GM18499 (cell line): ENCODE results near the gene CELA2B.
"Not testable (repeated sequence)": the region's sequence is repeated elsewhere in the genome, so short reads cannot be mapped to it uniquely, and the experiment has no call there.

Experiments
- ATAC-seq: cut with Tn5 transposase; IDR thresholded peaks from one replicate; pipeline ENCODE4 v1.9.1; 2021; ENCODE audit warnings: moderate number of reproducible peaks; ENCODE audit not compliant: insufficient read depth, unreplicated experiment

The CELA2B gene

DNA sequence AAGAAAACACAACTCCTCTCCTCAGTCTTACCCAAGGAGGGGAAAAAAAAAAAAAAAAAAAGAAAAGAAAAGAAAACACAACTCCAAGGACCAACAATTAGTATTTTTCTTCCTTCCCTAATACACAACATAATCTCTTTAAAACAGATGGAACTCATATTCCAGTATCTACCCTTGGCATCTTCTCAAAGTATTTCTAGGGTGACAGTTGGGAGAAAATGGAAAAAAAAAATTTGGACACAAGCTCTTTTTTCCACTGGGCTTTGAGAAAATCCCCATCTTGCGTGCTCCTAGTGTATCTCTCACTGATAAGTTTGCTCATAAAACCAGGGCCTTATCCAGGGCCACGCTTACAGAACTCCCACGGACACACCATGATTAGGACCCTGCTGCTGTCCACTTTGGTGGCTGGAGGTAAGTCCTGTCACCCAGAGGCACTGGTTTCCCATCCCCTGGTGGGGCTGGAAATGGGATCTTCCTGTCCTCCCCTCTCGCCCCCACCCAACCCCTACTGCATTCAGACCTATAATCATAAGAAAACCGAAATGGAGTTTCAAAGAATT, at the start of gene CELA2B:
TSS of gene CELA2B (plus strand) at position 353 of the 563 bp plus-strand sequence. CDS start at position 375, 22 bp downstream.
- ATAC-seq: no peak

DNA sequence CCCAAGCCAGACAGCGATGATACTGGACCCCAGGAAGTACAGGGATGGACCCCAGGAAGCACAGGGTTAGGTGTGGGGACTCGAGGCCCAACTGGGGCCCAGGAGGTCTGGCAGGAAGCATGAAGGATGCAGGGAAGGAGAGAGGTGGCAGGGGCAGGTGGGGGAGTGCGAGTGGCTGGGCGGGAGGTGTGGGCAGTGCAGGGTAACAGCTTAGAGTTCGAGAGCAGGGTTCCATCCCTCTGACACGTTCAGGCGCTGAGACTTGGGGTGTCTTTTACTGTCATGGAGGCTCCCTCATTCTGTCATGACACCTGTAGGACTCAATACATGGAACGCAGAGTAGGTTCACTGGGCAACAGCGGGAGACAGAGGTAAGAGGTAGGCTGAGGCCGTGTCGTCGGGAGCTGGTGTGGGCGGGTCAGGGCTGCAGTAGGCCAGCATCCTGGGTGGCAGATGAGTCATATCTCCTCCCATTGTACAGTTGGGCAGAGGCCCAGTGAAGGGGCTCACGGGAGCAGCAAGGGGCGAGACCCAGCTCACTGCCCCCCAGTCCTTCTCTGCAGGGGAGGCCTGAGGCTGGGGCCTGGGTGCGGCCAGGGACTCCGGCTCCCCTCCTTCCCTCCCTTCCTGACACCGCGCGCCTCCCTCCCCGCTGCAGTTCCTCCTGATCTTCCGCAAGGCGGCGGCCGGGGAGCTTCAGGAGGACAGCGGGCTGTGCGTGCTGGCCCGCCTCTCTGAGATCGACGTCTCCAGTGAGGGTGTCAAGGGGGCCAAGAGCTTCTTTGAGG, 49.2 kb upstream of the CELA2B start:
- ATAC-seq: no peak

DNA sequence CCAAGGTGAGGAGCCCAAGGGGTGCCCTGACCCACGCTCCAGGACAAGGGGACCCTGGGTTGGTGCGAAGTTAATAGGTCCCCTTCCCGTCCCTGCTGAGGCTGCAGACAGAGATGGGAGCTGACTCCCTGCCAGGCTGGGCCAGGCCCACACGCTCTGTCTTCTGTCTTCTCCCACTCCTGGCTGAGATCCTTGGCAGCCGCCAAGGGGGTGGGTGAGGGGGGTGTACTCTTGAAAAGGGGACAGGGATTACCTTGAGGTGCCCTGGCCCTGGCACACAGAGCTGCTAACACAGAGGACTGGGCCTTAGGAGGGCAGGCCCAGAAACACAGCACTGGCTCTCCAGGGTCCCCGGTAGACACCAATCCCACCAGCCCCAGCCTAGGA, 48.6 kb upstream of the CELA2B start:
- no peak for ATAC-seq

DNA sequence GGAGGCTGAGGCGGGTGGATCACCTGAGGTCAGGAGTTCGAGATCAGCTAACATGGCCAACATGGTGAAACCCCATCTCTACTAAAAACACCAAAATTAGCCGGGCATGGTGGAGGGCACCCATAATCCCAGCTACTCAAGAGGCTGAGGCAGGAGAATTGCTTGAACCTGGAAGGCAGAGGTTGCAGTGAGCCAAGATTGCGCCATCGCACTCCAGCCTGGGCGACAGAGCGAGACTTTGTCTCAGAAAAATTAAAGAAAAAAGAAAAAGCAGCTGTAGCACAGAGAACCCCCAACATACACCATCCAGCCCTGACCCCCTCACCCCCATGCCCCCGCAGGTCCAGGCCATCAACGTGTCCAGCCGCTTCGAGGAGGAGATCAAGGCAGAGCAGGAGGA, 47.7 kb upstream of the CELA2B start:
- ATAC-seq: not testable (repeated sequence)

DNA sequence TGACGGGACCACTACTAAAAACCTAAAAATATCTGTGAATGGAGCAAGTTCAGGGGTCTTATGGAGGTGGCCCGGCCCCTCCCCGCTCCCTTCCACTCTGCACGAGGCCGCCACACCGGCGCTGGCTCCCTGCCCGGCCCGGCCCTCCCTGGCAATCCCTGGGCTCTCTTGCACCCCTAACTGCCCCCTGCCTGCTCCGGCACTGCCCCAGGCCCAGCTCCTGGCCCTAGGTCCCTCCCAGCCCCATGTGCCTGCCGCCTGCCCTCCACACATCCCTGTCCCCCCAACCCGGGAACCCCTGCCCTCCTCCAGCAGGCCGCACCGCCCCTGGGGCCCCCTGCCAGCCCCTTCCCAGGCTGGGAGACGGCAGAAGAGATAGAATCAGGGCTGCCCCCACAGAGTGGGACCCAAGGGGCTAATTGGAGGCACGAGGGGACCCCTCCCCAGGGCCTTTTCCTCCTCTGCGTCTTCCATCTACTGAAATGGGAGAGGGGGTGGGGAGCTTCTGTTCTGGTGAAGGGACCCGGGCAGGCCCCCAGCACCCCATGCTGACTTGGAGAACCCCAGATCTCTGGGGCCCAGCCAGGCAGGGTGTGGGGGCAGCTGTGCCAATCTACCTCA, 47.0 kb upstream of the CELA2B start:
- no peak for ATAC-seq

DNA sequence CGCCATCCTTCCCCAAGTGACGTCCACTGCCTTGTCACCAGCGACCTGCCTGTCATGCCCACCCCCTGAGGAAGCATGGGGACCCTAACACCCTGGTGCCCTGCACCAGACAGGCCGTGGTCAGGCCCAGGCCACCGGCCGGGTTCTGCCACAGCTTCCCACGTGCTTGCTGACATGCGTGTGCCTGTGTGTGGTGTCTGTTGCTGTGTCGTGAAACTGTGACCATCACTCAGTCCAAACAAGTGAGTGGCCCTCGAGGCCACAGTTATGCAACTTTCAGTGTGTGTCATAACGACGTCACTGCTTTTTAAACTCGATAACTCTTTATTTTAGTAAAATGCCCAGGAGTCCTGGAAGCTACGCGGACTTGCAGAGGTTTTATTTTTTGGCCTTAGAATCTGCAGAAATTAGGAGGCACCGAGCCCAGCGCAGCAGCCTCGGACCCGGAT, 46.2 kb upstream of the CELA2B start:
- ATAC-seq: no peak

DNA sequence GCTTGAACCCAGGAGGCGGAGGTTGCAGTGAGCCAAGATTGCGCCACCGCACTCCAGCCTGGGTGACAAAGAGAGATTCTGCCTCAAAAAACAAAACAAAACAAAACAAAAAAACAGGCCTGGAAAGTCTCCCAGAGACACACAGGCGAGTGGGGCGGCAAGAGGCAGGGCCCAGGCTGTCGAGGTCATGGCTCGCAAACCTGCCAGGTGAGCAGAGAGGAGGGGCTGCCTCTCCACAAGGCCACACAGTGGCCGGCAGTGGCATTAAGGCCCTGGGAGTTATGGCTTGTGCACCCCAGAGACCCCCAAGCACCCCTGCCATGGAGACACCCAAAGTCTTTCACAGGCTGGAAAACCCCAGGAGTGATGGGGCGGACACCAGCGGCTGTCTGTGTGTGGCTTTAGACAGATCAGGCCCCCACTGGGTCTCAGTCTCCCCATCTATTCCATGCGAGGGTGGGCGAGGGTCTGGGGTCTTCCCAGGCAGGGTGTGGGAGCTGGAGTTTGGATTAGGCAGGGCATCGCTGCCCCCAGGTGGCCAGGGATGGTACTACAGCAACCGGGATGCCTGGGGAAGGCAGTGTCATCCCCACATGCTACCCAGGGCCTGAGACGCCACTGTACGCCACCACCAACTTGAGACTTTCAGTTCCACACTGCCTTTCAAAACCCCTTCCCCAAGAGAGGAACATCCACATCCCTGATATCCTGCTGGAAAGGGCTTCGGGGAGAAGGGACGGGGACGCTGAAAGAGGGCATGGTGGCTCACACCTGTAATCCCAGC, 44.9 kb upstream of the CELA2B start:
- ATAC-seq: no peak

DNA sequence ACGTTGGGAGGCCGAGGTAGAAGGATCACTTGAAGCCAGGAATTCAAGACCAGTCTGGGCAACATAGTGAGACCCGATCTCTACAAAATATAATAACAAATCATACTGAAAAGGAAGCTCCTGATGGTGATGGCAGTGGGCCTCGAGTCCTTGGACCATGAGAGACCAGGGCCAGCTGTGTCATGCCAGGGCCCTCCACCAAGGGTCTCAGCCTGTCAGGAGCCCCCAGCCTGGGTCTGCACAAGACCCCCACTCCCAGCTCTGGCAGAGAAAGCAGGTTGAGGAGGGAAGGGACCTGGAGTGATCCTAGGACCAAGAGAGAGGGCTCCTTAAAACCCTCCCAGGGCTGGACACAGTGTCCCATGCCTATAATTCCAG, 44.3 kb upstream of the CELA2B start:
- no peak for ATAC-seq

DNA sequence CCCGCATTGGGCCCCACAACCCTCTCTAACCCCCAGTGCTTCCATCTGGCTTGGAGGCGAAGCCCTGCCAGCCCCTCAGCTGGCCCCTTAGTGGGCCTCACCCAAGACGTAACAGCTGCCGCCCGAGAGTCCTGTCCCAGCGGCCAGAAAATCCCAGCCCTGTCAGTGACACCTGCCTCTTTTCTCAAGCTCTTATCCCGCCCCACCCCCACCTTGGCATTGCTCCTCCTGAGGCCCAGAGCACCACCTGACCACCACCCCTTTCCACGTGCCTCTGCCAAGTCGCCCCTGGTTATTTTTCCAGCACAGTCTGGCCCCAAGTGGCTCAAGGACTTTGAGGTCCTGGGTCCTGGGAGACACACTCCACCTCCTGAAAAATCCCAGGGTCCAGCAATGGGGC, 43.6 kb upstream of the CELA2B start:
- no peak for ATAC-seq

DNA sequence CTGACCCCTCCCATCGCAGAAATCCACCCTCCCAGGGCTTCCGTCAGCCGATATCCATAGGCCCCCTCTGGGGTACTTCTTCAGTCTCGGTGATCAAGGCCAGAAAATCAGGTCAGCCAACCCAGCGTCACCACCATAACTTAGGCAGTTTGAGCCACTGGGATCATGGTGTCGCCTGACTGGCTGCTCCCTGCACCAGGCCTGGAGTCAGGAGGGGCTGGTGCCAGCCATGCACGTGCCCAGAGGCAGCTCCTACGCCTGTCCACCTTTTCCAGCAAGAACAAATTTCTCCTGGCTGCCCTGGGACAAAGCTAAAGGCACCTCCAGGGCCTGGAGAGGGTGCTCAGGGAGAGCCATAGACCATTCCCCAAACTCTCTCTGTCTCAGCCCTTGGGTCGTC, 42.4 kb upstream of the CELA2B start:
- no peak for ATAC-seq

DNA sequence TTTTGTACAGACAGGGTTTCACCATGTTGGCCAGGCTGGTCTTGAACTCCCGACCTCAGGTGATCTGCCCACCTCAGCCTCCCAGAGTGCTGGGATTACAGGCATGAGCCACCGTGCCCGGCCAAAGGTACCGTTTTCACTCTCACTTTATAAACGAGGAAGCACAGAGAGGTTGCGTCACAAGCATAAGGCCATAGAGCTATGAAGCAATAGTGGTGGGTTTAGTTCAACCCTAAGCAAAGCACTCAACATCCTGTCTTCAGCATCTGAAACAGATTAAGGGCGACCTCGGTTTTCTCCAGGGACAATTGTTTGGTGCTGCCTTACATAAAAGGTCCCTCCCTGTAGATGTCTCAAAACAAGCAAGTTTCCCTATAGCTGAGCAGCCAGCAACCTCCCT, 41.2 kb upstream of the CELA2B start:
- ATAC-seq: not testable (repeated sequence)

DNA sequence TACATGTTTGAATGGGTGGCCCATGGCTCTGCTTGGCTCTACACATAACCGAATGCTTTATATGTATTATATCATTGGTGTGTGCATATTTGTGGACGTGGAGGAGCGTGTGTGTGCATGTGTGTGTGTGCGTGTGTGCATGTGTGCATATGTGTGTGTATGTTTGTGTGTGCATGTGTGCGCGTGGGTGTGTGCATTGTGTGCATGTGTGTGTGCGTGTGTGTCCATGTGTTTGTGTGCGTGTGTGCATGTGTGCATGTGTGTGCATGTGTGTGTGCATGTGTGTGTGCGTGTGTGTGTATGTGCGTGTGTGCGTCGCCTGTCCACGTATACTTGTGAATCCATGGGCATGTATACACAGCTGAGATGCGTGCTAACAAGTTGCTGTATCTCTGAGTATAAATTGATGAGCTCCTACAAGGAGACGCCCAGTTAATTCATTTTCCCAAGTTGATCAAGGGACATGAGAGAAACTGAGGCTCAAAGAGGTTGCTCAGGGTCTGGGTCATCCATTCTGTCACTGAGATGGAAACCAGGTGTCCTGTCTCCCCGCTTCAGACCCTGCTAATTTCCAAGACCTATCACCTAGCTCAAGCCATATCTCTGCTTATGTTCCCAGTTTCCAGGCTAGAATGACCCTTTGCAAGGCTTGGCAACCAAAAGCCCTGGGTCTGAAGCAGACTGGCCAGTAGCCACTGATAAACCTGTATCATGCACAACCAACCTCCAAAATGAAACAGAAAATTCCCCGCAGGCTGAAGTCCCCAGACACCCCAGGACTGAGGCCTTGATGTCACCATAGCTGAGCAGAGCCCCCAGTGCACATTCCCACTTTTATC, 40.4 kb upstream of the CELA2B start:
- no peak for ATAC-seq

DNA sequence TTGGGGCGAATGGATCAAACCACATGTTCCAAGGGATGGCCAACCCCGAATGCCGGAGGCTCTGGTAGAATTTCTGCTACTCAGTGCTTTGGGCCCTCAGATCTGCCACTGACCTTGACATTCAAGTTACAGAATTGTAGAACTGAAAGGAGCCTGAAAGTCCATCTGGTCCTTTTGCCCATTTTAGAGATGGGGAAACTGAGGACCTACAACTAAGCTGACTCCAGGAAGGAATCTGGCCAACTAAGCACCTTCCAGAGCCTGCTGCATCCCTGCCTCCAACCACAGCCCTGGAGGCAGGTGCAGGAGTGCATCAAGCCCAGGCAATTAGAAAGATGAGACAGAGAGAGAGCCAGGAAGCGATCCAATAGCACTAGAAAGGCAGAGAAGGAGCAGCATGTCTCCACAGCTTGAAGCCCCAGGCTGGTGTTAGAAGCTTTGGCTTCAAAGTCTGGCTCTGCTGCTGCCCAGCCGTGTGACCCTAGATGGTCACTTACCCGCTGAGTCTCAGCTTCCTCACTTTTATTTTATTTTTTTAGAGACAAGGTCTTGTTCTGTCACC, 38.9 kb upstream of the CELA2B start:
- ATAC-seq: no peak

DNA sequence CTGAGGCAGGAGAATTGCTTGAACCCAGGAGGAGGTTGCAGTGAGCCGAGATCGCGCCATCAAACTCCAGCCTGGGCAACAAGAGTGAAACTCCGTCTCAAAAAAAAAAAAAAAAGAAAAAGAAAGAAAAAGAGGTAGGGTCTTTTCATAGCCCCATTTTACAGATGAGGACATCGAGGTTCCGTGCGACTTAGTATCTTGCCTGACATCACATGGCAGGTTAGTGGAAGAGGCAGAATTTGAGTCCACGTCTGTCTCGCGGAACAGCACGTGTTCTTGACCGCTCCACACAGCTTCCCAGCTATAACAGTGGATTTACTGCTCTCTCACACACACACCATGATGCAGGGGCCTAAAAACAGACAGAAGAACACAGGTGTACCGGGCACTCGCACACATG, 36.6 kb upstream of the CELA2B start:
- no peak for ATAC-seq

DNA sequence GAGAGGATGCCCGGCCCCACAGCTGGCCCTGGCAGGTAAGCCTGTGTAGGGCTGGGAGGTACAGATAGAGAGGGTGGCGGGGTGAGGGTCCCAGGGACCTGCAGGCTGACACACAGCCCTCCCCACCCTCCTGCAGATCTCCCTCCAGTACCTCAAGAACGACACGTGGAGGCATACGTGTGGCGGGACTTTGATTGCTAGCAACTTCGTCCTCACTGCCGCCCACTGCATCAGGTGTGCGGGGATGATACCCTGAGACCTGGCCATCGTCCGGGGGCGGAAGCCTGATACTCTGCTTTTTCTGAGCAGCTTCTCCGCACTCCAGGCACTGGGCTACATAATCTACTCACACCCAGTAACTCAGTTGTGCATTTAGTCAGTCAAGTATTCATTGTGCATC, 35.5 kb upstream of the CELA2B start:
- ATAC-seq: no peak

DNA sequence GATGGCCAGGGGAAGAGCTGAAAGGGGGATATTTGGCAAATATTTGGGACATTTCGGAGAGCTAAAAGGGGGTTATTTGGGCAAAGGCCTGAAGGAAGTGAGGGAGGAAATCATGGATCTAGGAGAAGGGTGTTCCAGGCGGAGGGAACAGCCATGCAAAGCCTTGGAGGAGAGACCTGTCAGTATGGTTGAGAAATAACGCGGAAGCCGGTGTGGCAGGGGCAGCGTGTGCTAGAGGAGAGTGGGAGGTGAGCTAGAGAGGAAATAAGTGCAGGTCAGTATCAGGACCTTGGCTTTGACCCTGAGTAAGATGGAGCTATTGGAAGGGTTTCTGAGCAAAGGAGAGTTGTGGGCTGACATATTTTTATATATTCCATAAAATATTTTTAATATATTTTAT, 34.7 kb upstream of the CELA2B start:
- ATAC-seq: no peak

DNA sequence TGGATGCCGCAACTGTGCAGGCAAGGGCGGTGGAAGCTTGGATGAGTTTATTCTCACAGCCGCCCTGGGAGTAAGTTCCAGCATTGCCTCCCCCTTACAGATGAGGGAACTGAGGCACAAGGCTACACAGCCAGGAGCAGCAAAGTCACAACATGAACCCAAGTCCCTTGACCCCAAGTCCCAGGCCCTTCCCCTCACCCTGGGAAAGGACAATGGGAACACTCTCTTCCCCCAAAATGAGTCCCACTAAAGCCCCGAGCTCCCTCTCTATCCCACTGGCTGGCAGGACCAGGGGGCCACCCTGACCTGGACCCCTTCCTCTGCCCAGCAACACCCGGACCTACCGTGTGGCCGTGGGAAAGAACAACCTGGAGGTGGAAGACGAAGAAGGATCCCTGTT, 33.8 kb upstream of the CELA2B start:
- ATAC-seq: no peak

DNA sequence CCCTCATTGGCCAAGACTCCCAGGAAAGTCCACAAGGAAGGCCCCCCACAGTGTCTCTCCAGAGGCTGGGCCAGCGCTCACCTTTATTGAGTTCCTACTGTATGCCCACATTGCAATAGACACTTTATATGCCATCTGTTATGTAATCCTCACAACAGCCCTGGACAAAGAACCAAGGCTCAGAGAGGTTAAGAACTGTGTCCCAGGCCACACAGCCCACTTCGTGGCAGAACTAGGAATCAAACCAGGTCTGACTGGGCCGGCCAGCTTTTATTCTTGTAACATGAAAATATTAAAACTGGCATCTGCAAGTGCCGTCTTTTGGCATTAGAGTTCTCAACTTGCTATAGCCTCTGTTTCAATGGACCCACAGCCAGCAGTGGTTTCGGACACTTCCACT, 33.1 kb upstream of the CELA2B start:
- no peak for ATAC-seq

DNA sequence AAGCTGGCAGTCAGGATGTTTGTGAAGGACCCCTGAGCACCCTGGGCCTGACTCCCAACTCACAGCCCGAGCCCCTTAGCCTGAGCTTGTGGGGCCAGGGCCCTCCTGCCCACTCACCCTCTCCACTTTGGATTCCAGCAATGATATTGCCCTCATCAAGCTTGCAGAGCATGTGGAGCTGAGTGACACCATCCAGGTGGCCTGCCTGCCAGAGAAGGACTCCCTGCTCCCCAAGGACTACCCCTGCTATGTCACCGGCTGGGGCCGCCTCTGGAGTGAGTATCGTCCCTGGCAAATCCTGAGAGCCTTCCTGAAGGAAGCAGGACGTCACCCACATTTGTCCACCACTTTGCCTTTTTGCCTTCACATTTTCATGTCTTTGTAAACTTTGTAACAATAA, 32.6 kb upstream of the CELA2B start:
- no peak for ATAC-seq
